HCT116 (cell line): ENCODE results near the gene TTLL11. TPM values are rescaled to one million over a fixed set of nuclear protein-coding genes. Genes with fewer than 3 reads are reported as not detected.

ENCODE experiments used
- ATAC-seq: fragments of 200-7000 bp; cut with Tn5 transposase; 2 replicates; pipeline ENCODE4 v1.9.1; 2020; ENCODE audit warnings: mild to moderate bottlenecking, moderate library complexity
- BruUV-seq: library from RNA; stranded (reverse); fragments of 400-500 nt; replicated peaks from 2 replicates; lab custom pipeline; 2021; lab: Mats Ljungman, UMichigan
- CTCF ChIA-PET: fragments of 300-600 bp; sonication (Branson Sonifier 250); formaldehyde crosslinking; loops from one replicate; lab custom pipeline; 2021; ENCODE audit warnings: antibody characterized with exemption; lab: Charles Lee
- POLR2A ChIA-PET: fragments of 300-600, 350-600 bp; sonication (Branson Sonifier 250); formaldehyde crosslinking; loops from one replicate; lab custom pipeline; 2021; ENCODE audit warnings: antibody characterized with exemption; lab: Charles Lee
- RAD21 ChIA-PET, 2 experiments: fragments of 300-600 bp; sonication (Branson Sonifier 250); formaldehyde crosslinking; loops; one replicate each; lab custom pipeline; 2023; ENCODE audit warnings: low total read pairs in 2 of 2; ENCODE audit not compliant: uncharacterized antibody in 2 of 2, unreplicated experiment in 2 of 2, low non-redundant PET in 1 of 2; lab: Charles Lee
- DNase-seq: peaks from one replicate; pipeline ENCODE4 v3.0.0-alpha.2; 2010; ENCODE audit warnings: low read depth, low spot score
- H2AFZ ChIP-seq: fragments of 200-600 bp; shearing (Covaris generic), sonication (generic); 2 replicates; pipeline ENCODE4 v1.6.1; 2017; ENCODE audit warnings: low read depth, mixed run types, mixed read lengths, antibody characterized with exemption, low read length; ENCODE audit not compliant: poor library complexity, severe bottlenecking
- H3K27ac ChIP-seq: 2 replicates; pipeline ENCODE4 v1.5.1; 2012; ENCODE audit warnings: low read depth, low read length
- H3K27me3 ChIP-seq: fragments of 200-600 bp; sonication (generic); 2 replicates; pipeline ENCODE4 v1.6.1; 2016; ENCODE audit warnings: mixed run types, low read length, mixed read lengths; ENCODE audit not compliant: insufficient read depth
- H3K36me3 ChIP-seq, 2 experiments: fragments of 200-500 bp in 1 of 2; fragments of 200-600 bp in 1 of 2; sonication (Bioruptor generic) in 1 of 2; sonication (generic) in 1 of 2; 2 replicates each; pipeline versions ENCODE4 v1.5.1 to v1.6.1; 2014 to 2016; ENCODE audit warnings: low read length in 2 of 2, inconsistent platforms in 1 of 2, mixed read lengths in 1 of 2, mixed run types in 1 of 2; ENCODE audit not compliant: insufficient read depth in 2 of 2, control insufficient read depth in 1 of 2
- H3K4me1 ChIP-seq, 2 experiments: fragments of 200-600 bp in 1 of 2; sonication (generic) in 1 of 2; 2 replicates each; pipeline versions ENCODE4 v1.5.1 to v1.6.1; 2012 to 2017; ENCODE audit warnings: low read length in 2 of 2, inconsistent platforms in 1 of 2, mild to moderate bottlenecking in 1 of 2, mixed read lengths in 1 of 2, mixed run types in 1 of 2, moderate library complexity in 1 of 2; ENCODE audit not compliant: insufficient read depth in 2 of 2, control insufficient read depth in 1 of 2
- H3K4me2 ChIP-seq: fragments of 200-600 bp; sonication (generic); 2 replicates; pipeline ENCODE4 v1.6.1; 2017; ENCODE audit warnings: mixed run types, low read length, mixed read lengths
- H3K4me3 ChIP-seq, 2 experiments: fragments of 200-600 bp in 1 of 2; sonication (generic) in 1 of 2; replicated peaks in 1 of 2; 2 replicates each; pipeline ENCODE4 v1.5.1; 2011 to 2016; ENCODE audit warnings: low read length in 2 of 2, control low read depth in 1 of 2, low read depth in 1 of 2, mild to moderate bottlenecking in 1 of 2, mixed read lengths in 1 of 2, mixed run types in 1 of 2
- H3K79me2 ChIP-seq: fragments of 200-600 bp; sonication (generic); 2 replicates; pipeline ENCODE4 v1.6.1; 2017; ENCODE audit warnings: mild to moderate bottlenecking, mixed run types, low read length, moderate library complexity, mixed read lengths; ENCODE audit not compliant: insufficient read depth
- H3K9ac ChIP-seq: fragments of 200-600 bp; sonication (generic); 2 replicates; pipeline ENCODE4 v1.6.1; 2016; ENCODE audit warnings: low read length, mixed read lengths
- H3K9me2 ChIP-seq: fragments of 200-600 bp; sonication (generic), shearing (Covaris generic); 2 replicates; pipeline ENCODE4 v1.6.1; 2017; ENCODE audit warnings: mixed run types, mild to moderate bottlenecking, moderate library complexity; ENCODE audit not compliant: insufficient read depth
- H3K9me3 ChIP-seq, 2 experiments: fragments of 200-500 bp in 1 of 2; fragments of 200-600 bp in 1 of 2; sonication (Bioruptor generic) in 1 of 2; sonication (generic) in 1 of 2; 2 replicates each; pipeline ENCODE4 v1.6.1; 2014 to 2017; ENCODE audit warnings: low read length in 2 of 2, mixed read lengths in 2 of 2, inconsistent platforms in 1 of 2, low read depth in 1 of 2, mild to moderate bottlenecking in 1 of 2, mixed run types in 1 of 2, moderate library complexity in 1 of 2; ENCODE audit not compliant: control insufficient read depth in 1 of 2, insufficient read depth in 1 of 2
- H4K20me1 ChIP-seq: fragments of 200-600 bp; sonication (generic), shearing (Covaris generic); 2 replicates; pipeline ENCODE4 v1.6.1; 2017; ENCODE audit warnings: mixed run types, mild to moderate bottlenecking, moderate library complexity; ENCODE audit not compliant: insufficient read depth
- CEBPB ChIP-seq: IDR thresholded peaks from 2 replicates; pipeline ENCODE4 v1.6.1; 2012; ENCODE audit warnings: low read depth
- EGR1 ChIP-seq: IDR thresholded peaks from 2 replicates; pipeline ENCODE4 v1.6.1; 2012; ENCODE audit warnings: low read depth
- ELF1 ChIP-seq: IDR thresholded peaks from 2 replicates; pipeline ENCODE4 v1.6.1; 2012; ENCODE audit warnings: low read depth, borderline replicate concordance
- EZH2phosphoT487 ChIP-seq: fragments of 200-600 bp; IDR thresholded peaks from 2 replicates; pipeline ENCODE4 v1.6.1; 2018; ENCODE audit warnings: antibody characterized with exemption, borderline replicate concordance
- JUND ChIP-seq: IDR thresholded peaks from 2 replicates; pipeline ENCODE4 v1.6.1; 2012
- MAX ChIP-seq: IDR thresholded peaks from 2 replicates; pipeline ENCODE4 v1.6.1; 2012
- RAD21 ChIP-seq: IDR thresholded peaks from 2 replicates; pipeline ENCODE4 v1.6.1; 2012; ENCODE audit warnings: low read depth, mild to moderate bottlenecking
- SP1 ChIP-seq: IDR thresholded peaks from 2 replicates; pipeline ENCODE4 v1.6.1; 2012; ENCODE audit warnings: low read depth
- intact Hi-C: fragments of 100-400 bp; cut with micrococcal nuclease; formaldehyde crosslinking; loops from 2 replicates; pipeline ENCODE4 v1.10.0; 2022
- total RNA-seq: library from RNA; stranded (reverse); gene quantifications from one replicate; pipeline ENCODE4 v1.2.1, GENCODE V29; 2021; ENCODE audit not compliant: unreplicated experiment

TTLL11 gene
- total RNA-seq, 1 experiment from 2014 or later: 2.2 TPM

GRCh38 chr9:121944711-121945191 lies 148.4 kb downstream of the TTLL11 start:
- TF ChIP-seq SP1 (0 out of 2 replicates have a peak, but pooled peaks have one; percentile 12), JUND (no peak)
- ATAC-seq (no peak), DNase-seq (no peak)
- ChIA-PET POLR2A (interaction anchor here (1.2 kb wide), 1 partner anchor 11 kb away, joined by 3 read pairs; no protein-coding TSS in a partner anchor), RAD21 (no interaction called here), CTCF (no interaction called here)
- peaks cover 2 to 7% of the 10 kb centered on the region in 2 experiments; a peak in 1 of 4 replicates for H3K4me1 ChIP-seq
- intact Hi-C loops: no loop called here
- H3K27me3 ChIP-seq: peaks cover 4% of the 10 kb centered on the region; the same call in 1 of the 2 replicates
- H3K9me3 ChIP-seq: no peaks in the 10 kb centered on the region
- H3K9me2 ChIP-seq: no peaks in the 10 kb centered on the region
- no peak overlapping the region for H2AFZ ChIP-seq
- H3K9ac ChIP-seq: no peak overlapping the region
- no peak overlapping the region for H3K4me3 ChIP-seq
- H3K4me2 ChIP-seq: peak overlapping the region; percentile 34
- H3K36me3 ChIP-seq: no peaks in the 10 kb centered on the region
- H3K79me2 ChIP-seq: no peaks in the 10 kb centered on the region
- no TSS peak for BruUV-seq
- H4K20me1 ChIP-seq: no peaks in the 10 kb centered on the region
- H3K27ac ChIP-seq: no peak overlapping the region

DNA sequence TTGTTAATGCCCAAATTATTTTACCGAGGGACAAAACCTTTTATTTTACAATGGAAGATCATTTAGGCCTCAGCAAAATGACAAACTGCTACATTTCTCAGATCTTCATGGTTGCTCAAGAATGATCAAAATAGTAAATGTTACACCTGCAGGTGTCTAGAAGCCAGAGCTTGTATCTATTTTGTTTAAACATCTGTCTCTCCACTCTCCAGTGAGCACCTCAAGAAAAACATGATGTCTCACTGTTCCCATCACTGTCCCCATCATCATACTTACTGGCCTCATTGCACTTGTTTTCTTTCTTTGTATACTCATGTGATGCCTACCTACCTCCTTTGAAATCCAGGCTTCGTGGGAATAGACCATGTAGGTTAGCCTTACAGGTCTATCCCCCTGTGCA lies 149.6 kb downstream of the TTLL11 start:
- no peak overlapping the region for H3K27ac ChIP-seq
- H3K9me2 ChIP-seq: no peaks in the 10 kb centered on the region
- ATAC-seq (no peak), DNase-seq (no peak)
- no peaks in the 10 kb centered on the region for H4K20me1 ChIP-seq
- H3K27me3 ChIP-seq: peaks cover 4% of the 10 kb centered on the region; the same call in 1 of the 2 replicates
- CTCF ChIA-PET: no interaction called here
- no peak for TF ChIP-seq EGR1
- no peak for TF ChIP-seq CEBPB
- no peak for TF ChIP-seq SP1
- no peak for TF ChIP-seq ELF1
- no peak for TF ChIP-seq RAD21
- no peak for TF ChIP-seq MAX
- TF ChIP-seq EZH2phosphoT487: no peak
- H3K36me3 ChIP-seq: no peaks in the 10 kb centered on the region
- no peak overlapping the region for H3K4me3 ChIP-seq
- POLR2A ChIA-PET: no interaction called here
- H3K9ac ChIP-seq: no peak overlapping the region
- no peak overlapping the region for H3K4me2 ChIP-seq
- no TSS peak for BruUV-seq
- H3K9me3 ChIP-seq: no peaks in the 10 kb centered on the region
- no peak overlapping the region for H2AFZ ChIP-seq
- intact Hi-C loops: no loop called here
- H3K79me2 ChIP-seq: no peaks in the 10 kb centered on the region
- RAD21 ChIA-PET: no interaction called here
- H3K4me1 ChIP-seq: peaks cover 2 to 7% of the 10 kb centered on the region in 2 experiments; a peak in 1 of 4 replicates
